Superior temporal gyrus (tissue), 1 donor: ENCODE data around the gene ABTB2.
"Not testable (repeated sequence)": the region's sequence is repeated elsewhere in the genome, so short reads cannot be mapped to it uniquely, and the experiment has no call there.

Experiments used
- DNase-seq: peaks from one replicate; pipeline ENCODE4 v3.0.0-alpha.2; 2016; ENCODE audit errors: extremely low spot score

The ABTB2 gene

DNA sequence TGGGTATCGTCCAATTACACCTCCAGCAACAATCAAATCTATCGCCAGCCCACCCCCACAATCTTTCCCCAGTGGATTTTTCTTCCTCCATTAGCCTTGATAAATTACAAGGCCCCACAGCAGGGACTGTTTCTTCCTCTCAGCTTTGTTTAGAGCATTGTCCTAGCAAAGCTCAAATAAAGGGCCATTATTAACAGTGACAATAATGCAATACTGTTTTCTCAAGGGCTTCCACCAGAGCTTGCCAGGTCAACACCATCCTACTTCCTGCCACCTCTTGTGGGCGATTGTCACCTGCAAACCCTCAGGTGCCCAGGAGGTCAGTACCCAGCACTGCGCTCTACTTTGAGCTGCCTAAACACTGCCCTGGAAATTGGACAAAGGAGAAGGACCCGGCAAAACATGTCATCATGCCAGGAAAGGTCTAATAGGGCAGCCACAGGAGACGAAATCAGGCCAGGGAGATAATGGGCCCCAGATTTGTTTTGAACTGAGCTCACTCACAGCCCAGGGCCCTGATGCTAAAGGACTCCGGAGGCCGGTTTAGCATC, 95.2 kb downstream of the ABTB2 start:
- DNase-seq: peak; percentile 88

DNA sequence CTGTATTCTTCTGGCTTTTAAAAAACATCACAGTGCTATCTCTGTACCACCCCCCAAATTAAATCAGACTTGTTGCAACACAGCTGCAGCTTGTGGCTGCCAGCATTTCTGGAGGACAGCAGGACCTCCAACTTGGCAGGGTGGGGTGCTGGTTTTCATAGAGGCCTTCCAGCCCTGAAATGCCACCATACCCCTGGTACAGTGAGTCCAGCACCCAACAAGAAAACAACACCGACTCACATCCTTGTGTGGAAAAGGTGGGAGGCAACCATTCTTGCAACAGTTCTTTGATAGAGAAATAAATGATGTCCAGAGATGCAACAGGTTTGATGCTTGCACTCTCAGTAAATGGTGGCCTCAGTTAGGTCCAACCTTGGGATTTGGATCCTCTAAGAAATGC, 96.0 kb downstream of the ABTB2 start:
- peak; percentile 57 for DNase-seq

DNA sequence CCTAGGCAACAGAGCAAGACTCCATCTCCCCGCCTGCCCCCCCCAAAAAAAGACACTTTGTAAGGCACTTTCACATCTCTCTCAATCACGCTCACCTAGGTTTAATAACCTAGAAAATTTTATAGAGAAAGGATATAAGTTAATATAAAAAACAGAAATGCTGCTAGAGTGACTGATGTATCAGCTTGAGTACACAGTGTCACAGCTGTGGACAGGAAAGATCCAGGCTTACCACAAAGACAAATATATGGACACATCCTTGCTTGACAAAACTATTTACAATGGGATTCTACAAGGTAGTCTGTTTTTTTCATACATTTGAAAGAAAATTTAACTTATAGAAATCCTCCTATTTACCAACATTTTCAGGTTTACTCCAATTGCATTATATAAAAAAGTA, 96.7 kb downstream of the ABTB2 start:
- DNase-seq: no peak

GRCh38 chr11:34260072-34260575, 97.7 kb downstream of the ABTB2 start:
- DNase-seq: no peak

DNA sequence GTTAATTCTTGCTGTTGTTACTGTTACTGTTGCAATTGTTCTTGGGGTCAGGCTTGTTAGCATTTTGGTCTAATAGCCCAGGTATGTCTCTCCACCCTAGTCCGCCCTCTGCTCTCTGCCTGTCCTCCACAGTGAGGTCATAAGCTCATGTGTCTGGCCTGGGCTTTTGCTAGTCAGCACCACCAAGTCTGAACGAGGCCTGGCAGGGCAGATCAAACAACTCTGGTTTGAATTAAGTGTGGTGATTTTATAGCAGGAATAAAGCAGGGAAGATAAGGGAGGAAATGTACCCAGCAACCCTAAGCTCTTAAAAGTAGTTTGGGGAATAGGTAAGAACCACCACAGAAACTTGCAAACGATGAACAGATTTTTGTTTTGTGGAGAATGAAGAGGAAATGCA, 98.7 kb downstream of the ABTB2 start:
- no peak for DNase-seq

DNA sequence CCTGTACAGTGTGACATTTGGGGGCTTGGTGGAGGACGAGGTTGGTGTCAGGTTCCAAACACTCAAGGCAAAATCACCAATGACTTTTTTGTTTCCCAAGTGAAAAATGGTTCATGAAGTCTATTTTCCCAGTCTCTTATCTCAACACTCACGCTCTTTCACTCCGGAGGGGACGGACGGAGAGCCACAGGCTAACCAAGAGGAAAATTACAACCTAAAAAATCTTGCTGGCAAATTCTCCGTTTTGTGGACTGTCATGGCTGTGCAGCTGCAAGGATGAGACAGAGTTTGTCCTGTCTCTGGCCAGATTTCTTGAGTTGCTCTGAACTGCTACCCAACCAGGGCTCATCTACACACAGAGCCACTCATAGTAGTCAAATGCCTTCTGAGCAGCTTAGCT, 101.2 kb downstream of the ABTB2 start:
- DNase-seq: no peak

GRCh38 chr11:34256150-34256549, 101.7 kb downstream of the ABTB2 start:
- no peak for DNase-seq

DNA sequence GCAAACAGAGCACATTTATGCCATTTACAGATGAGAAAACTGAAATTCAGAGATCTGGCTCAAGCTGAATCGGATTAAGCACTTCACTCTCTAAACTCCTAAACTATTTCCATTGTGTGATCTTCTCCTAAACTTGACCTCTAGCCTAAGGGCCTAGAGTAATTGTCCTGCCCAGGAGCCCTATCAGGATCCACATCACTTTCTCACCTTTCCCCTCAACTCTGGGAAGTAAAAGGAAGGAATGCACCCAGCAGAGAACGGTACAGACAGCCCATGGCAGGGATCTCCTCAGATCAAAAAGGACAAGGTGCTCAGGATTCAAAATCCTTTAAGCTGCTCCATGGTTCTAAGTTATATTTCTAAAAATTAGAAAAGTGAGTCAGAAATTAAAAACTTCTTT, 102.7 kb downstream of the ABTB2 start:
- no peak for DNase-seq

GRCh38 chr11:34254011-34254410, 103.8 kb downstream of the ABTB2 start:
- DNase-seq: no peak

DNA sequence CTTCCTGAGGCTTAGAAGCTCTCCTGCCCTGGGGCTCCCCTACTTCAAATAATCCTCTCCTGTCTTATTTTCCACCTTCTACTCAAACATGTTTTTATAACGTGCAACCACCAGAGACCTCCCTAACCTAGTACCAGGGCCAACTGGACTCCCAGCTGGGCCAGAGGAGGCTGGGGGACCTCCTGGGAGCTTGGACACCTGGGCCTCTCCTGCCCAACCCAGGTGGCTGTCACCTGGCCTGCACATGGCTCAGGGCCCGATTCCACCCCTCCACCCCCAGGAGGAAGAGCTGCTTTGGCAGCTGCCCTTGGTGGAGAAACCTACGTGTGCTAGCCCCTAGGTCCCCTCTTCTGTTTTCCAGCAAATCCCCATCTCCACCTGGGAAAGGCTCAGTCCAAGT, 105.2 kb downstream of the ABTB2 start:
- DNase-seq: no peak

- DNase-seq: no peak
These were observed 105.8 kb downstream of the ABTB2 start for GRCh38 chr11:34252015-34252414.

GRCh38 chr11:34251589-34251980, 106.2 kb downstream of the ABTB2 start:
- DNase-seq: peak; percentile 43

DNA sequence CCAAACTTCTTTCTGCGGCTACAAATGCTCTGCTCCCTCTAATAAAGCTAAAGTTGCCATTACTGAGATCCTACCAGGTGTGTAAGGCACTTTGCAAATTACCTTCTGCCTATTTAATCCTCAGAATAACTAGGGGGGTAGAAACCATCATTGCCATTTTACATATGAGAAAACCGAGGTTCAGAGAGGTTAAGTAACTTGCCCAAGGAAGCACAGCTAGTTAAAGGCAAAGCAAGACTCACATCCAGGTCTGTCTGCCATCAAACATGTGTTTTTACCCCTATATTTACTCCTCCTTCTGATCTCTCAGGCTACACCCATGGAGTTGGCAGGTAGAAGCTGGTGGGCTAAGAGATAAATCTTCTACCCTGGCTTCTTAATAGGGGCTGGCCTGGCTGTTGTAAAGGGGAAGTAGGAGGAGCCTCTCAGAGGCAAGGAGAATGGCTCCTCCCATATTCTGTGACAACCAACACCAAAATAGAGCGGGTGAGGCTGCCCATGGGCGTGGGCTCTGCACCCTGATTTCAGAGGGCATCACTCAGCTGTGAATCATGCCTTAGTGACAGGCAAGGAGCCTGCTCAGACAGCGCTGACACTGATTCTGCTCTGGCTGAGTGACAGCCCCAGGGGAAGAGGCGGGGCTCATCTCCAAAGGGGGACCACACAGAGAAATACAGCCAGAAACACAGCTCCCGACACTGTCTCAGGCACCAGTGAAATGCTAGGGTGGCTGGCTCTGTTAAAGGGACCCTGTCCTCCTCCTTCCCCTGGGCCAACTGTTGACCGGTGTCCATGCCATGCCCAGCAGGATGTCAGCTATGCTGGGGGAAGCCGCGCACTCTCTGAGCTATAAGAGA, 106.8 kb downstream of the ABTB2 start:
- DNase-seq: peak; percentile 60

- no peak for DNase-seq
These were observed 107.6 kb downstream of the ABTB2 start for GRCh38 chr11:34250211-34250610.

GRCh38 chr11:34249439-34249838, 108.4 kb downstream of the ABTB2 start:
- no peak for DNase-seq

DNA sequence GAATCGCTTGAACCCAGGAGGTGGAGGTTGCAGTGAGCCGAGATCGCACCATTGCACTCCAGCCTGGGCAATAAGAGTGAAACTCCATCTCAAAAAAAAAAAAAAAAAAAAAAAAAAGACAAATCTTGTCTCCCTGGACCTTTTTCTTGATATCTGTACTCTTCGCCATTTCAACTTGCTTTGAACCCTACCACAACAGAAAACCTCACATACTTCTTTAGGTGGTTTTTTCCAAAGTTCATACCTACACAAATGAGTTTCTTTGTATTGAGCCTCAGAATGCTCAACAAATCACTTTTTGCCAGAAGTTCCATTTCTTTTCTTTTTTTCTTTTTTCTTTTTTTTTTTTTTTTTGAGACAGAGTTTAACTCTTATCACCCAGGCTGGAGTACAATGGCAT, 111.3 kb downstream of the ABTB2 start:
- DNase-seq: not testable (repeated sequence)

- DNase-seq: no peak
These were observed 112.8 kb downstream of the ABTB2 start for GRCh38 chr11:34245041-34245440.

DNA sequence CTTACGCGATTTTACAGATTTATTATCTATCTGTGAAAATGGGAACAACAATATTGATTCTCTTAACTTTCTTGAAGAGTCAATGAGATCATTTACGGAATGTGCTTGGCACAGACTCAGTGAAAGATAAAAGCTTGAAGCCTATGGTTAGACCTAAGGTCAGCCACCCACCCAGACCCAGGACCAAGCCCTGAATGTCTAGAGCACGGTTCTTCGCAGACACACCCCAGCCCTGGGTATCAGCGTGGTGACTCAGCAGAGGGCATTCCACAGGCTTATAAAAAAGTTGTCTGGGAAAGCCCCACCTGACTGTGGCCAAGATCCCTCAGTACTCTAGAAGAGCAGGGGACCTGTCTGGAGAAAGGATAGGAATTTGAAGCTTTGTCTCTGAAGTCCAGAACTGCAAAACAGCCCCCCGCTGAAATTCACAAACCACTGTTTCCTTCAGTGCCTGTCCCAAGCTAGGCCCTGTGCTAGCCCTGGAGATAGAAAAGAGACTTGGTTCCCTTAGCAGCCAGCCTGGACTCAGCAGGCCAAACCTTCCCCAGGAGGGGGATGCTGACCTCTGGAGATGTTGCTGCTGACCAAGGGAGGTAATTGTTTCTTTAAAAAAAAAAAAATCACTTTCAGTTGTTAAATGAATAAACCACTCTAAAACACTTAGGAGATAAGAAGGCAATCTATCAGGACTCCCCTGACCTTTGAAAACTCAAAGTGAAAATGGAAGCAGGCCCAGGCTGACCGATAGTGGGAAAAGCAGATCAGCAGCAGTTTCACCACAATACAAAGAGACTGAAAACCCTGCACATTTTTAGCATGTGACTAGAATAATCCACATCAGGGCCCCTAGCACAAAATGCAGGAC, 114.0 kb downstream of the ABTB2 start:
- DNase-seq: no peak

- DNase-seq: no peak
These were observed 115.7 kb downstream of the ABTB2 start for GRCh38 chr11:34242037-34242625.

- DNase-seq: no peak
These were observed 117.7 kb downstream of the ABTB2 start for GRCh38 chr11:34240150-34240494.

- no peak for DNase-seq
These were observed 118.2 kb downstream of the ABTB2 start for GRCh38 chr11:34239465-34240149.

- DNase-seq: no peak
These were observed 118.8 kb downstream of the ABTB2 start for GRCh38 chr11:34238966-34239365.
